GM21381 (cell line): ENCODE data around the gene PHF21B.
"Not testable (repeated sequence)": the region's sequence is repeated elsewhere in the genome, so short reads cannot be mapped to it uniquely, and the experiment has no call there.

Source experiments
- ATAC-seq: cut with Tn5 transposase; IDR thresholded peaks from one replicate; pipeline ENCODE4 v1.9.1; 2021; ENCODE audit warnings: mild to moderate bottlenecking, moderate library complexity; ENCODE audit not compliant: unreplicated experiment

The PHF21B gene

GRCh38 chr22:44881624-44882023, 128.2 kb downstream of the PHF21B start:
- ATAC-seq: no peak

GRCh38 chr22:44880610-44881290, 129.1 kb downstream of the PHF21B start:
- ATAC-seq: no peak

- ATAC-seq: no peak
These were observed 130.5 kb downstream of the PHF21B start for GRCh38 chr22:44879301-44879680.

GRCh38 chr22:44878483-44879300, 131.1 kb downstream of the PHF21B start:
- no peak for ATAC-seq

- ATAC-seq: no peak
These were observed 132.9 kb downstream of the PHF21B start for GRCh38 chr22:44876921-44877320.

- no peak for ATAC-seq
These were observed 138.0 kb downstream of the PHF21B start for GRCh38 chr22:44871782-44872181.

GRCh38 chr22:44870021-44870420, 139.8 kb downstream of the PHF21B start:
- ATAC-seq: no peak

GRCh38 chr22:44869196-44869595, 140.6 kb downstream of the PHF21B start:
- ATAC-seq: no peak

- no peak for ATAC-seq
These were observed 144.4 kb downstream of the PHF21B start for GRCh38 chr22:44865193-44866057.

- ATAC-seq: no peak
These were observed 146.6 kb downstream of the PHF21B start for GRCh38 chr22:44862981-44863860.

- ATAC-seq: no peak
These were observed 147.5 kb downstream of the PHF21B start for GRCh38 chr22:44862281-44862680.

GRCh38 chr22:44861245-44861644, 148.6 kb downstream of the PHF21B start:
- no peak for ATAC-seq

- ATAC-seq: no peak
These were observed 149.5 kb downstream of the PHF21B start for GRCh38 chr22:44860311-44860710.

- ATAC-seq: no peak
These were observed 150.2 kb downstream of the PHF21B start for GRCh38 chr22:44859641-44860040.

- not testable (repeated sequence) for ATAC-seq
These were observed 151.0 kb downstream of the PHF21B start for GRCh38 chr22:44858819-44859218.

GRCh38 chr22:44855855-44856254, 153.9 kb downstream of the PHF21B start:
- no peak for ATAC-seq

GRCh38 chr22:44854641-44855040, 155.2 kb downstream of the PHF21B start:
- not testable (repeated sequence) for ATAC-seq

- ATAC-seq: no peak
These were observed 158.9 kb downstream of the PHF21B start for GRCh38 chr22:44850946-44851345.

GRCh38 chr22:44848791-44849420, 160.9 kb downstream of the PHF21B start:
- no peak for ATAC-seq

- no peak for ATAC-seq
These were observed 161.5 kb downstream of the PHF21B start for GRCh38 chr22:44848296-44848741.
